ENCODE data around the gene DENND1C. TPM values are rescaled to one million over a fixed set of nuclear protein-coding genes. Genes with fewer than 3 reads are reported as not detected.

Gene DENND1C
- total RNA-seq, 1 experiment from 2014 or later: not detected

DNA sequence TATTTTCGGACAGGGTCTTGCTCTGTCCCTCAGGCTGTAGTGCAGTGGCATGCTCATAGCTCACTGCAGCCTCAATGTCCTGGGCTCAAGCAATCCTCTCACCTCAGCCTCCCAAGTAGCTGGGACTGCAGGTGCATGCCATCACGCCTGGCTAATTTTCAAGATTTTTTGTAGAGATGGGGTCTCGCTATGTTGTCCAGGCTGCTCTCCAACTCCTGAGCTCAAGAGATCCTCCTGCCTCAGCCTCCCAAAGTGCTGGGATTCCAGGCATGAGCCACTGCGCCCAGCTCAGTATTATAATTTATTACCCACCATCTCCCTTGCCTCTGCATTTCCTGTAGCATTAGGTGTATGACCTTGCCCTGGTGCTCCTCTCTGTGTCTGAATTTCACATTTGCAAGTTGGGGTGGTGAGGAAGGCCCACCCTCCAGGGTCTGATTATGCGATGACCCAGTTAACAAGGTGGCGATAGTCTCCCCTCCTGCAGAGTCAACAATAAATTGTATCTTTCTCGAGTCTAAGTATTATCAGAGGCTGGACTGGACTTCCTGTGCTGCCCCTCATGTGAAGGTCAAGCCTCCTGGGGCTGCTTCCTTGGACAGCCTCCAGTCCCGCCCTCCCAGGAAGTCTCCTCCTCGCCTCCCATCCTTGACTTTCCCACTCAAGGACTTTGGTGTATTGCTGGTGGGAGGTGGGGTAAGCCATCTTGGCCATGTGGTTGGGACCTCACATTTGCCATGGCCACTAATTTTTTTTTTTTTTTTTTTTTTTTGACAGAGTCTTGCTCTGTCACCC is 22.0 kb upstream of the DENND1C start:
- ChIA-PET POLR2A (ENCODE audit: unreplicated experiment) (no interaction called here), CTCF (no interaction called here)
- intact Hi-C loops (cut with micrococcal nuclease; ENCODE audit: unreplicated experiment): no loop called here
- Histone ChIP-seq H2AFZ (no peak overlapping the region), H3K27ac (no peak overlapping the region), H3K4me3 (no peak overlapping the region), H3K79me2 (ENCODE audit: low read depth) (no peaks in the 10 kb centered on the region), H4K20me1 (ENCODE audit: insufficient read depth) (no peaks in the 10 kb centered on the region), H3K27me3 (ENCODE audit: insufficient read depth, low read depth) (no peaks in the 10 kb centered on the region), H3K36me3 (ENCODE audit: low read depth) (no peaks in the 10 kb centered on the region), H3F3A (ENCODE audit: insufficient read depth, low read depth) (no peaks in the 10 kb centered on the region), H3K9me2 (ENCODE audit: insufficient read depth) (no peaks in the 10 kb centered on the region), H3K4me1 (replicated peaks; ENCODE audit: insufficient read depth) (no peaks in the 10 kb centered on the region), H3K9me3 (ENCODE audit: insufficient read depth, low read depth) (no peaks in the 10 kb centered on the region), H3K4me2 (no peak overlapping the region)
- BruUV-seq (replicated peaks): no TSS peak
- TF ChIP-seq CTCF (conservative IDR thresholded peaks at IDR 0.05): no peak
- TF ChIP-seq EZH2 (IDR thresholded peaks at IDR 0.05; ENCODE audit: low read depth): no peak
- no peak for DNase-seq

- no peak for DNase-seq
- no peak within 1 kb of the TSS for H3K4me2 ChIP-seq
- POLR2A ChIA-PET (ENCODE audit: unreplicated experiment): no interaction called here
Measured at GRCh38 chr19:6501740-6502648, 20.4 kb upstream of the DENND1C start, which contains the start of gene TUBB4A. Gene TUBB4A, minus strand, starts transcription at chr19:6502309. Its CDS starts 97 bp downstream, at chr19:6502212.

More at GRCh38 chr19:6501740-6502648, 20.4 kb upstream of the DENND1C start, which contains the start of gene TUBB4A:
- H4K20me1 ChIP-seq (ENCODE audit: insufficient read depth): no peaks in the 10 kb centered on the region
- H3K27ac ChIP-seq: no peak within 1 kb of the TSS
- CTCF ChIA-PET: no interaction called here
- H3K9me3 ChIP-seq (ENCODE audit: insufficient read depth, low read depth): no peaks in the 10 kb centered on the region
- no peaks in the 10 kb centered on the region for H3F3A ChIP-seq (ENCODE audit: insufficient read depth, low read depth)
- H3K79me2 ChIP-seq (ENCODE audit: low read depth): no peaks in the 10 kb centered on the region
- H3K9me2 ChIP-seq (ENCODE audit: insufficient read depth): no peaks in the 10 kb centered on the region
- H3K4me3 ChIP-seq: no peak within 1 kb of the TSS
- BruUV-seq (replicated peaks): no TSS peak
- H3K36me3 ChIP-seq (ENCODE audit: low read depth): no peaks in the 10 kb centered on the region
- no peaks in the 10 kb centered on the region for H3K4me1 ChIP-seq (replicated peaks; ENCODE audit: insufficient read depth)
- H3K27me3 ChIP-seq (ENCODE audit: insufficient read depth, low read depth): no peaks in the 10 kb centered on the region
- TF ChIP-seq CTCF (conservative IDR thresholded peaks at IDR 0.05): no peak
- TF ChIP-seq EZH2 (IDR thresholded peaks at IDR 0.05; ENCODE audit: low read depth): no peak
- intact Hi-C loops (cut with micrococcal nuclease; ENCODE audit: unreplicated experiment): no loop called here
- no peak within 1 kb of the TSS for H2AFZ ChIP-seq

Measured in PC-9 (cell line).